Measurements from ENCODE around the gene MYBPC2. TPM values are rescaled to one million over a fixed set of nuclear protein-coding genes. Genes with fewer than 3 reads are reported as not detected.
"Not testable (repeated sequence)": the region's sequence is repeated elsewhere in the genome, so short reads cannot be mapped to it uniquely, and the experiment has no call there.

MYBPC2 gene
- total RNA-seq, 1 donor = not detected

DNA sequence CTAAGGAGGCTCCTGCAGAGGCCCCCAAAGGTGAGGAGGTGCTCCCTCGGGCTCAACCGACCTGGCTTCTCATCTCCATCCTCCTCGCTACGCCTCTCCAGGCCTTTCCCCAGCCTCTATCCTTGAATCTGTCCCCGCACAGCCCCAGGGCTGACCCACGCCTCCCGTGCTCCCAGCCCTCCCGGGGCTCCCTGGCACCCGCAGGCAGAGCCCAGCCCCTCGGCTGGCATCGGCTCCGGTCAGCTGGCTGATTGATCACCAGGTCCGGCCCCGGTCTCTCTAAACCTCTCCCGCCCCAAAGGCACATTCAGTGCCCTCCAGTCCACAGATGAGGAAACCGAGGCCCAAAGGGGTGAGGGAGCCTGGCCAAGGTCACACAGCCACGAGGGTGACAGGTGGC is 2.5 kb downstream of the MYBPC2 start:
- no peak overlapping the region for H3K4me3 ChIP-seq (ENCODE audit: low read depth, low read length)
- TF ChIP-seq, protein P1, sequence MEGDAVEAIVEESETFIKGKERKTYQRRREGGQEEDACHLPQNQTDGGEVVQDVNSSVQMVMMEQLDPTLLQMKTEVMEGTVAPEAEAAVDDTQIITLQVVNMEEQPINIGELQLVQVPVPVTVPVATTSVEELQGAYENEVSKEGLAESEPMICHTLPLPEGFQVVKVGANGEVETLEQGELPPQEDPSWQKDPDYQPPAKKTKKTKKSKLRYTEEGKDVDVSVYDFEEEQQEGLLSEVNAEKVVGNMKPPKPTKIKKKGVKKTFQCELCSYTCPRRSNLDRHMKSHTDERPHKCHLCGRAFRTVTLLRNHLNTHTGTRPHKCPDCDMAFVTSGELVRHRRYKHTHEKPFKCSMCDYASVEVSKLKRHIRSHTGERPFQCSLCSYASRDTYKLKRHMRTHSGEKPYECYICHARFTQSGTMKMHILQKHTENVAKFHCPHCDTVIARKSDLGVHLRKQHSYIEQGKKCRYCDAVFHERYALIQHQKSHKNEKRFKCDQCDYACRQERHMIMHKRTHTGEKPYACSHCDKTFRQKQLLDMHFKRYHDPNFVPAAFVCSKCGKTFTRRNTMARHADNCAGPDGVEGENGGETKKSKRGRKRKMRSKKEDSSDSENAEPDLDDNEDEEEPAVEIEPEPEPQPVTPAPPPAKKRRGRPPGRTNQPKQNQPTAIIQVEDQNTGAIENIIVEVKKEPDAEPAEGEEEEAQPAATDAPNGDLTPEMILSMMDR (IDR thresholded peaks at IDR 0.05; ENCODE audit: insufficient read depth, low read depth, low read length) = no peak
- DNase-seq (ENCODE audit: low read depth) = no peak

DNA sequence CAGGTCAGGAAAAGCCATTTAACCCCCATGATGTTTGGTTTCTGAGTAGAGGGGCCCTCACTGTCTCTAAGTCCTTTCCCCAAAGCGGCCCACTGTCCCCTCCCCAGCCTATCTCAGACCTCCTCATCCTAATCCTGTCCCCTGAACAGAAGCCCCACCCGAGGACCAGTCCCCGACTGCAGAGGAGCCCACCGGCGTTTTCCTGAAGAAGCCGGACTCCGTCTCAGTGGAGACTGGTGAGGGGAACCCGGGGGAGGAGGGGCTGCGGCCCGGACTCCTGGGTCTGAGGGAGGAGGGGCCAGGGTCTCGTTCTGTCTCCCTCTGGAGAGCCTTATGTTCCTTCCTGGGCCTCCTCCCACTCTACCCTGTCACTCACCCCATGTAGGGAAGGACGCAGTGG is 2.9 kb downstream of the MYBPC2 start:
- no peak overlapping the region for H3K4me3 ChIP-seq (ENCODE audit: low read depth, low read length)
- TF ChIP-seq, protein P1 (IDR thresholded peaks at IDR 0.05; ENCODE audit: insufficient read depth, low read depth, low read length) = no peak
- DNase-seq (ENCODE audit: low read depth) = no peak

DNA sequence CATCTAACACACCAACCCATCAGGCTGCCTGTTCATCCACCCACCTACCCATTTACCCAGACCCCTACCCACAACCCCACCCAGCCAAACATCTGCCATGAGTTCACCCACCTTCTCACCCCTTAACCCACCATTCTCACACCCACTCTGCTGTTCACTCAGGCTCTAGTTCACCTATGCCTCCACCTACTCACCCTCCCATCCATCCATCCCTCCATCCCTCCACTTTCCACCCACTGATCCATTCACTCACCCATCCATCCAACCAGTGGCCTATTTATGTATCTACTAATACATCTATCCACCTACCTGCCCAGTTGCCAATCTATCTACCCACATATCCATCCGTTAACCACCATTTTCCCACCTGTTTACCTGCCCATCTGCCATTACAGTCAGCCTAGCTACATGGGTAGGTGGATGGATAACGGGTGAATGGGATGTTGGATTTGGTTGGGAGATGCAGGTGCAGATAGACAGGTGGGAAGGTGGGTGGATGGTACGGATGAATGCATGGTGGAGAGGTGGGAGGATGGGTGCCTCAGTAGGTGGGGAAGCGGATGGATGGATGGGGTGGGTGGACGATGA is 5.3 kb downstream of the MYBPC2 start:
- DNase-seq (ENCODE audit: low read depth) = no peak
- TF ChIP-seq, protein P1 (IDR thresholded peaks at IDR 0.05; ENCODE audit: insufficient read depth, low read depth, low read length) = no peak
- no peak overlapping the region for H3K4me3 ChIP-seq (ENCODE audit: low read depth, low read length)

DNA sequence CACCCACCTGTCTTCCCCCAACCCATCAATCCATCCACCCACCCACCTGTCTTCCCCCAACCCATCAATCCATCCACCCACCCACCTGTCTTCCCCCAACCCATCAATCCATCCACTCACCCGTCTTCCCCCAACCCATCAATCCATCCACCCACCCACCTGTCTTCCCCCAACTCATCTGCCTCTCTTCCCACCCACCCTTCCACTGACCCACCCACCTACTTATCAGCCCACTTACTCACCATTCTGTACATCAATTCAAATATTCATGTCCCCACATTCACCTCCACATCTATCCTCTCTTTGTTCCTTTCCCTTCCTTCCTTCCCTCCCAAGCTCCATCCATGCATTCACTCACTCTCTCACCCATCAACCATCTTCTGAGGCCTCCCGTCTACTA is 6.4 kb downstream of the MYBPC2 start:
- not testable (repeated sequence) for H3K4me3 ChIP-seq (ENCODE audit: low read depth, low read length); DNase-seq (ENCODE audit: low read depth)

DNA sequence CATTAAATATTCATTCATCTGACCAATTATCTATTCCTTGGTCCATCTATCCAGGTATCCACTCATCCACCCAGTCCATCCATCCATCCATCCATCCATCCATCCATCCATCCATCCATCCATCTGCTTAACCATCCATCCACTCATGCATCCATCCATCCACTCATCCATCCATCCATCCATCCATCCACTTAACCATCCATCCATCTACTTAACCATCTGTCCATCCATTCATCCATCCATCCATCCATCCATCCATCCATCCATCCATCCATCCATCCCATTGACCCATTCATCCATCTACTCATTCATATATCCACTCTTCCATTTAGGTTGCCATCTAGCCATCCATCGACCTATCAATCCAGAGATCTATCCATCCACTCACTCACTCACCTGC is 11.4 kb downstream of the MYBPC2 start:
- TF ChIP-seq, protein P1 (IDR thresholded peaks at IDR 0.05; ENCODE audit: insufficient read depth, low read depth, low read length) = no peak
- no peak for DNase-seq (ENCODE audit: low read depth)
- H3K4me3 ChIP-seq (ENCODE audit: low read depth, low read length) = no peak overlapping the region

DNA sequence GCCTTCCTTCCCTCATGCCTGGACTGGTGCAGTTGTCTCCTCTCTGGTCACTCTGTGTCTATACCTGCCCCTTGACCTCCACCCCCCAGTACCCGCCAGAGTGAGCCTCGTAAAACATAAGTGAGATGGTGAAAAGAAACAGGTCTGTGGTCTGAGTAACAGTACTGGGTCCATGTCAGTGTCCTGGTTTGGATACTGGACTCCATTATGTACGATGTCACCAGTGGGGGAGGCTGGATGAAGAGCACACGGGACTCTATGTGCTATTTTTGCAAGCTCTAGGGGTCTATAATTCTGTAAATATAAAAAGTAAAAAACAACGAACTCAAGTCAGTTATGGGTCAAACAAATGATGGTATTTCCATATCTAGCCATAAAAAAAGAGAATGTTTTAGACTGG is 14.4 kb downstream of the MYBPC2 start:
- TF ChIP-seq, protein P1 (IDR thresholded peaks at IDR 0.05; ENCODE audit: insufficient read depth, low read depth, low read length) = no peak
- no peak overlapping the region for H3K4me3 ChIP-seq (ENCODE audit: low read depth, low read length)
- no peak for DNase-seq (ENCODE audit: low read depth)

DNA sequence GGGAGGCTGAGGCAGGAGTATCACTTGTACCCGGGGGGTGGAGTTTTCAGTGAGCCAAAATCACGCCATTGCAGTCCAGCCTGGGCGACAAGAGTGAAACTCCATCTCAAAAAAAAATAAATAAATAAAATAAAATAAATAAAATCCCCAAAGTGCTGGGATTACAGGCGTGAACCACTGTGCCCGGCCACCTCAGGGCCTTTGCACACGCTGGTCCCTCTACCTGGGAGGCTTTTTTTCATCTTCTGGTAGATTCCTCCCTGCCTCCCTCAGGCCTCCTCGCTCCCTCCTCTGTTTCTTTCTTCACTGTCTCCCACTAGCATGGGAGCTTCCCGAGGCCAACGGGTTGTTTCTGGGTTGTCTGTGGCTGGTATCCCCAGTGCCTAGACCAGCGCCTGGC is 15.1 kb downstream of the MYBPC2 start:
- DNase-seq (ENCODE audit: low read depth) = no peak
- TF ChIP-seq, protein P1 (IDR thresholded peaks at IDR 0.05; ENCODE audit: insufficient read depth, low read depth, low read length) = no peak
- H3K4me3 ChIP-seq (ENCODE audit: low read depth, low read length) = no peak overlapping the region

Measured in fibroblast of villous mesenchyme (primary cell).